Esophagus squamous epithelium (tissue), 4 donors: ENCODE measurements around the gene ABHD4.

Experiments used
- CTCF ChIP-seq, 6 experiments: fragments of 450-650 bp in 4 of 6; fragments of 200-600 bp in 2 of 6; sonication (generic) in 2 of 6; IDR thresholded peaks; one replicate each; pipeline ENCODE4 v1.5.1; 2016 to 2019; ENCODE audit warnings: antibody characterized with exemption in 6 of 6, mild to moderate bottlenecking in 4 of 6, moderate library complexity in 4 of 6
- POLR2A ChIP-seq, 4 donors: fragments of 450-650 bp; IDR thresholded peaks; one replicate each; pipeline ENCODE4 v1.6.1; 2017; ENCODE audit warnings: antibody characterized with exemption in 4 of 4, mild to moderate bottlenecking in 4 of 4, moderate library complexity in 3 of 4

- TF ChIP-seq POLR2A (IDR thresholded peaks at IDR 0.05): no peak
- no peak for TF ChIP-seq CTCF (IDR thresholded peaks at IDR 0.05)
Observed at GRCh38 chr14:22587247-22587646, 10.9 kb upstream of the ABHD4 start.
